HL-60 (cell line): Measurements from ENCODE around the gene TTC27.

Experiments used
- DNase-seq, 2 experiments: peaks; one replicate each; pipeline ENCODE4 v3.0.0-alpha.2; 2010 to 2020; ENCODE audit warnings: low read depth in 1 of 2, low spot score in 1 of 2
- H3K27ac ChIP-seq: fragments of 250-450 bp; sonication (Bioruptor Pico); replicated peaks from 2 replicates; pipeline ENCODE4 v1.5.1; 2020; ENCODE audit warnings: mild to moderate bottlenecking, moderate library complexity
- H3K27me3 ChIP-seq: fragments of 250-450 bp; sonication (Bioruptor Pico); 2 replicates; pipeline ENCODE4 v1.5.1; 2021; ENCODE audit warnings: mild to moderate bottlenecking, moderate library complexity; ENCODE audit not compliant: insufficient read depth, poor library complexity, severe bottlenecking
- H3K4me3 ChIP-seq: replicated peaks from 2 replicates; pipeline ENCODE4 v1.5.1; 2011; ENCODE audit warnings: mild to moderate bottlenecking, control low read depth, low read length; ENCODE audit not compliant: insufficient read depth
- GABPA ChIP-seq: IDR thresholded peaks from 2 replicates; pipeline ENCODE4 v1.6.1; 2012; ENCODE audit warnings: low read depth
- POLR2AphosphoS5 ChIP-seq: IDR thresholded peaks from 2 replicates; pipeline ENCODE4 v1.6.1; 2012; ENCODE audit warnings: low read depth
- REST ChIP-seq: IDR thresholded peaks from 2 replicates; pipeline ENCODE4 v1.6.1; 2012; ENCODE audit warnings: low read depth; ENCODE audit not compliant: insufficient replicate concordance
- SPI1 ChIP-seq: IDR thresholded peaks from 2 replicates; pipeline ENCODE4 v1.6.1; 2012; ENCODE audit warnings: low read depth, mild to moderate bottlenecking, borderline replicate concordance
- TF ChIP-seq, protein P1 (sequence below): IDR thresholded peaks from one replicate; pipeline ENCODE4 v1.5.1; 2011; ENCODE audit warnings: low read length, control low read depth, inconsistent platforms; ENCODE audit not compliant: insufficient read depth

The TTC27 gene

DNA sequence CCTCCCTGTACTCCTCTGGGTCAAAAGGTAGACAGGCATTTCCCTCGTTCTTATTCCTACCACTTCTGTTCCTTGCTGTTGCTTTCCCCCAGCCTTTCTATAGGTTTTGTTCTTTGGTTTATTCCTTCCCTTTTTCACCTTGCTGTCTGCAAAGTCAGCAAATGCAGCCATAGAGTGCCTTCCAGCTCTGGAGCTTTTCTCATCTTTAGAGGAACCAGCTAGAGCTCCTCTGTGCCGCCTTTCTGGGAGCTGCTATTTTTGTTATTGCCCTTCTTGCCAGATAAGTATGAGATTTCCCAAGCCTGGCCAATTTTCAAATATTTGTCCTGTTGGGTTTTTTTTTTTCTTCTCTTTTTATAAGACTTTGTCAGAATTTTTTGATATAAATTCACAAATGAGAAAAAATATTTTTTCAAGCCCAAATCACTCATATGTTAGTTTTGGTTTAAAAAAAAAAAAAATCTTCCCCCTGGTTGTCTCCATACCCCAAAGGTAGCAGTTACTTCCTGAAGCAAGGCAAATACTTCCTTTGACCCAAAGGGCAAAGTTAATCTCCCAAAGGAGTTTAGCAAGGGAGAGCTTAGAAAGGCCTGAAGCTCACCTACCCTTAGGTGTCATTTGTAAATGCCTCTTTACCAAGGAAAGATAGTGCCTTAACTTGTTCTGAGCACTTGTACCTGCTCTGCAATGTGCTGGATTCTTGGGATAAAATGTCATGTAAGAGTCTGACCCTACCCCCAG is 5.1 kb upstream of the TTC27 start:
- Histone ChIP-seq H3K4me3 (no peak overlapping the region), H3K27me3 (no peaks in the 10 kb centered on the region), H3K27ac (no peak overlapping the region)
- peak in 1 of 2 experiments; percentile 23 for DNase-seq
- TF ChIP-seq REST = no peak
- TF ChIP-seq, protein P1, sequence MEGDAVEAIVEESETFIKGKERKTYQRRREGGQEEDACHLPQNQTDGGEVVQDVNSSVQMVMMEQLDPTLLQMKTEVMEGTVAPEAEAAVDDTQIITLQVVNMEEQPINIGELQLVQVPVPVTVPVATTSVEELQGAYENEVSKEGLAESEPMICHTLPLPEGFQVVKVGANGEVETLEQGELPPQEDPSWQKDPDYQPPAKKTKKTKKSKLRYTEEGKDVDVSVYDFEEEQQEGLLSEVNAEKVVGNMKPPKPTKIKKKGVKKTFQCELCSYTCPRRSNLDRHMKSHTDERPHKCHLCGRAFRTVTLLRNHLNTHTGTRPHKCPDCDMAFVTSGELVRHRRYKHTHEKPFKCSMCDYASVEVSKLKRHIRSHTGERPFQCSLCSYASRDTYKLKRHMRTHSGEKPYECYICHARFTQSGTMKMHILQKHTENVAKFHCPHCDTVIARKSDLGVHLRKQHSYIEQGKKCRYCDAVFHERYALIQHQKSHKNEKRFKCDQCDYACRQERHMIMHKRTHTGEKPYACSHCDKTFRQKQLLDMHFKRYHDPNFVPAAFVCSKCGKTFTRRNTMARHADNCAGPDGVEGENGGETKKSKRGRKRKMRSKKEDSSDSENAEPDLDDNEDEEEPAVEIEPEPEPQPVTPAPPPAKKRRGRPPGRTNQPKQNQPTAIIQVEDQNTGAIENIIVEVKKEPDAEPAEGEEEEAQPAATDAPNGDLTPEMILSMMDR = no peak
- no peak for TF ChIP-seq GABPA
- TF ChIP-seq POLR2AphosphoS5 = no peak
- no peak for TF ChIP-seq SPI1

DNA sequence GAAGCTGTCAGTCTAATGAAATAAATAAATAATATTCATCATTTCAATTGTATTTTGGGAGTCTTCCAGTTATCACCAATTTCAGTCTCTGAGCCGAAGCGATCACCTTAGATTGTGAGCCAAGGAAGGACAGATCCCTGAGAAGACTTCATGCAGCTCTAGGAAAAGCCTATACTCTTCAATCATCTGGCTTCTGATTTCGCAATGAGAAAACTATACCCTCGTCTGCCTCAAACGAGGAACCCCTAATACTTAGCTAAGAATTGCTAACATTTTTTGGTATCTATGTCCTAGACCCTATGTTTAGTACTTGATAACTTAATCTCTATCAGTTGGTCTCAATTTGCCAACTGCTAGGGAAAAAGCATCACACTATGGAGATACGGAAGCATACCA is 4.5 kb upstream of the TTC27 start:
- DNase-seq = no peak
- no peaks in the 10 kb centered on the region for H3K27me3 ChIP-seq
- TF ChIP-seq SPI1 (no peak), REST (no peak), GABPA (no peak), POLR2AphosphoS5 (no peak)
- TF ChIP-seq, protein P1 = no peak
- H3K4me3 ChIP-seq = no peak overlapping the region
- H3K27ac ChIP-seq = no peak overlapping the region

- TF ChIP-seq REST = no peak
- TF ChIP-seq, protein P1 = no peak
- TF ChIP-seq POLR2AphosphoS5 = no peak
- TF ChIP-seq SPI1 = no peak
- no peak for TF ChIP-seq GABPA
- DNase-seq = no peak
- no peaks in the 10 kb centered on the region for H3K27me3 ChIP-seq
- no peak overlapping the region for H3K27ac ChIP-seq
- no peak overlapping the region for H3K4me3 ChIP-seq
Measured at GRCh38 chr2:32624812-32625211, 3.0 kb upstream of the TTC27 start.
